ENCODE measurements around the gene APPBP2.
"Not testable (repeated sequence)": the region's sequence is repeated elsewhere in the genome, so short reads cannot be mapped to it uniquely, and the experiment has no call there.

The APPBP2 gene

DNA sequence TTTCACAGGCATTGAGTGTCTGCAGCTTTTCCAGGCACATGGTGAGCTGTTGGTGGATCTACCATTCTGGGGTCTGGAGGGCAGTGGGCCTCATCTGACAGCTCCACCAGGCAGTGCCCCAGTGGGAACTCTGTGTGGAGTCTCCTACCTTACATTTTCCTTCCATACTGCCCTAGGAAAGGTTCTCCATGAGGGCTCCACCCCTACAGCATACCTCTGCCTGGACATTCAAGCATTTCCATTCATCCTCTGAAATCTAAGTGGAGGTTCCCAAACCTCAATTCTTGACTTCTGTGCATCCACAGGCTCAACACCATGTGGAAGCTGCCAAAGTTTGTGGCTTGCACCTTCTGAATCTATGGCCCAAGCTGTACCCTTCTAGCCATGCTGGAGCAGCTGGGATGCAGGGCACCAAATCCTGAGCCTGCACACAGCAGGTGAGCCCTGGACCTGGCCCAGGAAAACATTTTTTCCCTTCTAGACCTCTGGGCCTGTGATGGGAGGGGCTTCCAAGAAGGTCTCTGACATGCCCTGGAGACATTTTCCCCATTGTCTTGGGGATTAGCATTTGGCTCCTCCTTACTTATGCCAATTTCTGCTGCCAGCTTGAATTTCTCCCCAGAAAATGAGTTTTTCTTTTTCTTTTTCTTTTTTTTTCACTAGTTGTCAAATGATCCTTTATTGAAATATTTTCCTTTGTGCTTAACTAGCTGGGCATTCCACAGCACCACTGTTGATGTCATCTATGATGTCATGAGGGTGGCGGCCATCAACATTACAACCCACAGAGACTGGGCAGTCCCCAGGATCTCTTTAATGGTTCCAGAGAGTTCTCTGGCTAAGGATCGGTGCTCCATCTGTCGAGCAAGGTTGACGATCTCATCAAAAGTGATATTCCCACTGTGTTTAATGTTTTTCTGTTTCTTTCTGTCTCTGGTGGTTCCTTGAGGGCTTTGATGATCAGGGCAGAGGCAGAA lies 92.7 kb downstream of the APPBP2 start:
- DNase-seq (ENCODE audit: low read depth): not testable (repeated sequence)

DNA sequence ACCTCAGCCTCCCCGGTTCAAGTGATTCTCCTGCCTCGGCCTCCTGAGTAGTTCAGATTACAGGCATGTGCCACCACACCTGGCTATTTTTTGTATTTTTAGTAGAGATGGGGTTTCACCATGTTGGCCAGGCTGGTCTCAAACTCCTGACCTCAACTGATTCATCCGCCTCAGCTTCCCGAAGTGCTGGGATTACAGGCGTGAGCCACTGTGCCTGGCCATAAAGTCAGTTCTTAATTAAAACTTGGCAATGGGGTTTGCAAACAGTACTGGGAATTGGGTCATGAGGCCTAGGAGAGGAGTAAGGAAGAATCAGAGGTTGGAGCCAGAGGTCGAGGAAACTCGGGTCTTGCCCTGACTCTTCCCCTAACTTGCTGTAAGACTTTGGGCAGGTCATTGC lies 95.5 kb downstream of the APPBP2 start:
- not testable (repeated sequence) for DNase-seq (ENCODE audit: low read depth)

DNA sequence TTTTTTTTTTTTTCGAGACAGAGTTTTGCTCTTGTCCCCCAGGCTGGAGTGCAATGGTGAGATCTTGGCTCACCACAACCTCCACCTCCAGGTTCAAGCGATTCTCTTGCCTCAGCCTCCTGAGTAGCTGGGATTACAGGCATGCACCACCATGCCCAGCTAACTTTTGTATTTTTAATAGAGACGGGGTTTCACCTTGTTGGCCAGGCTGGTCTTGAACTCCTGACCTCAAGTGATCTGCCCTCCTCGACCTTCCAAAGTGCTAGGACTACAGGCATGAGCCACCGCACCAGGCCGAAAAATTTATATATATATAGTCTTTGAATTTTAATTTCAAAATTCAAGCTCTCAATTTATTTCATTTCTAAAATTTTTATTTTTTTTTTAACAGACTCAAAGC lies 97.6 kb downstream of the APPBP2 start:
- DNase-seq (ENCODE audit: low read depth): not testable (repeated sequence)

DNA sequence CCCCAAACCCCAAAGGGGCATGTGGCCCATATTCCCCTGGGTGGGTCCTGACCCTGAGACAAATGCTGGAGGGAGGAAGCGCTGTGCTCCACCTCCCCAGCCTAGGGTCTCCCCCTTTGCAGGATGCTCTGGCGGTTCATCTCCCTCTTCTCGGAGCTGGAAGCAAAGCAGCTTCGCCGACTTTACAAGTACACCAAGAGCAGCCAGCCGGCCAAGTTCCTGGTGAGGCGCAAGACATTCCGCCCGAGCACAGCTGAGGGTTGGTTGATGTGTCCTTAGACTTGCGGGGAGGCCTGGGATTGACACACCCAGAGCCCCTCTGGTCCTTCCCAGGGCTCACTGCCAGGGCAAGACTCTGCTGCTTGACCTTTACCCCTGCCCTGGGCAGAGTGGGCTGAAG lies 99.4 kb downstream of the APPBP2 start:
- DNase-seq (ENCODE audit: low read depth): no peak

DNA sequence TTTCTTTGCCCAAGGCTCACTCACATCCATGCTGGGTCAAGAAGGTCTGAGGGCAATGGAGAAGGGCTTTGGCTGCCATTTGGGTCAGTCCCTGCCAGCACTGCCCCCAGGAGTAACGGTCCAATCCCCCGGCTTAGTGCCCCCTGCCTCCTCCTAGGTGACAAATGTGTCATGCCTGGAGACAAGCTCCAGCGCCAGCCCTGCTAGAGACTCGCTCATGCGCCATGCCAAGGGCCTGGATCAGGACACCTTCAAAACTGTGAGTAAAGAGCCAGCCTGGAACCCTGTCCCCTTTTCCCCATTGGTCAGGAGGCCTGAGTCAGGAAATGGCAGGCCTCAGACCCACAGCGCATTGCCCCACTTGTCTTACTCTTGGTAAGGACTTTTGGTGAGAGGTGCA lies 100.4 kb downstream of the APPBP2 start:
- DNase-seq (ENCODE audit: low read depth): no peak

DNA sequence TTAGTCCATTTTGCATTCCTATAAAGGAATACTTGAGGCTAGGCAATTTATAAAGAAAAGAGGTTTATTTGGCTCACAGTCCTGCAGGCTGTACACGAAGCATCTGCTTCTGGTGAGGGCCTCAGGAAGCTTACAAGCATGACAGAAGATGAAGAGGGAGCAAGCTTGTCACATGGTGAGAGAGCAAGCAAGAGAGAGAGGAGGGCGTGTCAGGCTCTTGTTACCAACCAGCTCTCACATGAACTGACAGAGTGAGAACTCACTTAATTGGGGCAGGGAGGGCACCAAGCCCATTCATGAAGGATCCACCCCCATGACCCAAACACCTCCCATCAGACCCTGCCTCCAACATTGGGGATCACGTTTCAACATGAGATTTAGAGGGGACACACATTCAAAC lies 102.2 kb downstream of the APPBP2 start:
- no peak for DNase-seq (ENCODE audit: low read depth)

DNA sequence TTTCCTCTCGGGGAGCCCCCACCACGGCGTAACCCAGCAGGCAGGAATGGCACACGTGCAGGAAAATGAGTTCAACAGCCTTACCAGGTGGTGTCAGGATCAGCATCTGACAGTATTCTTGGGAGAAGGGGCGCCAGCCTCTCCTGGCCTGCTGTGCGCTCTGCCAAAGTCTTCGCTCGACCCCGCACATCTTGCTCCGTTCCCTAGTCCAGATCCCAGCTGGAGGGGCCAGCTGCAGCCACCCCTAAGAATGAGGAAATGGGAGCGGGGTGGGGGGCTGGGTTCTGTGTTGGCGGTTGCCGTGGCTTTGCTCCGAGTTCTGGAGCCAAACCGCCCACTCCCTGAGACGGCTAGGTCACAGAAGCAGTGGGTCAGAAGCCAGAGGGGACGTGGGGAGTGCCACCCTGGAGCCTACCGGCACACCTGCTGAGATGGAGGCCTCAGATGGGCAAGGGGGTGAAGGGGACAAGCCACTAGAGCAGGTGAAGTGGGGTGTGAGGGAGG lies 103.8 kb downstream of the APPBP2 start, which contains the start of gene CHCT1:
TSS of gene CHCT1 (plus strand) at position 328 of the 504 bp plus-strand sequence. CDS start at position 432, 104 bp downstream.
- DNase-seq (ENCODE audit: low read depth): no peak

DNA sequence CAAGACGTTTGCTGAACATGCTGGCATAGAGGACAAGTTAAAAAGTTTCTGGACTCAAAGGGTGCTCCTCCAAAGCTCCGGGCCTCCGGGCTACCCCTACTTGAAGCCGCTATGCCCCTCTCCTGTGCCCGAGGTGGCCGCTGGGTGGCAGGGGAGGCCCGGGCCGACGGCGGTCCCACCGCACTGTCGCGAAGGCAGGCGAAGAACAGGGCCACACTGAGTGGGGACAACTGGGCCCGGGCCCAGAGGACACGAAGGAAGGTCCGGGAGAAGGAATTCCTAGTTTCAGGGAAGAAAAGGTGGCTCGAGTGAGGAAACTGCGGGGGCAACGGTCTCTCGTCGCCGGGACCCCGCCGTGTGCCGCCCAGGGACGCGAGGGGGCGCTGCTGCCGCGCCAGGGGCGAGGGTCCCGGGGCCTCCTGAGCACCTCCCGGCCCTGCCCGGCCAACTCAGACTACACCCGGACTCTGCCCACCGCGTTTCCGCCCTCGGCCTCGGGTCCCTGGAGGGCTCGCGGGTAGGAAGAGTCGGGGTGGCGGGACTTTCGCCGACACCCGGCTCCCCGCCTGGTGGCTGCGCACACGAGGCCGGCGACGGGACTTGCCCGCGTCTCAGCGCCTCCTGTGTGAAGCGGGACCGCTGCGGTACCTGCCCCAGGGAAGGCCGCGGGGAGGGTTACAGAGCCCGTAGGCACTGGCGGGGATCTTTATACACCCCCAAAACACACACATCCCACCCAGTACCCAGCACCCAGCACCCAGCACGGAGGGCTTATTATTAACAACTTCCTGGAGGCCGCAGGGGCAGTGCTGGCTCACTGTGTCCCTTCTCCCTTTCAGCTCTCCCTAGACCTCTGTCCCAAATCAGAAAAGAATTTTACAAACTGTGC lies 104.5 kb downstream of the APPBP2 start:
- peak; percentile 55 for DNase-seq (ENCODE audit: low read depth)

DNA sequence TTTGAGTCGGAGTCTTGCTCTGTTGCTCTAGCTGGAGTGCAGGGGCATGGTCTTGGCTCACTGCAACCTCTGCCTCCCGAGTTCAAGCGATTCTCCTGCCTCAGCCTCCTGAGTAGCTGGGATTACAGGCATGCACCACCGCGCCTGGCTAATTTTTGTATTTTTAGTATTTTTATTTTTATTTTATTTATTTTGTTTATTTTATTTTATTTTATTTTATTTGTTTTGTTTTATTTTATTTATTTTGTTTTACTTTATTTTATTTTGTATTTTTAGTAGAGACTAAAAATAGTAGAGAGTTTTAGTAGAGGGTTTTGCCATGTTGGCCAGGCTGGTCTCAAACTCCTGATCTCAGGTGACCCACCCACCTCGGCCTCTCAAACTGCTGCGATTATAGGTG lies 106.2 kb downstream of the APPBP2 start:
- not testable (repeated sequence) for DNase-seq (ENCODE audit: low read depth)

DNA sequence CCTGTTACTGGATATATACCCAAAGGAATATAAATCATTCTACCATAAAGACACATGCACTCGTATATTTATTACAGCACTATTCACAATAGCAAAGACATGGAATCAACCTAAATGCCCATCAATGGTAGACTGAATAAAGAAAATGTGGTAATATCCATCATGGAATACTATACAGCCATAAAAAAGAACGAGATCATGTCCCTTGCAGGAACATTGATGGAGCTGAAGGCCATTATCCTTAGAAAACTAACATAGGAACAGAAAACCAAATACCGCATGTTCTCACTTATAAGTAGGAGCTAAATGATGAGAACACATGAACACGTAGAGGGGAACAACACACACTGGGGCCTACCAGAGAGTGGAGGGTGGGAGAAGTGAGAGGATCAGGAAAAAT lies 107.0 kb downstream of the APPBP2 start:
- DNase-seq (ENCODE audit: low read depth): not testable (repeated sequence)

DNA sequence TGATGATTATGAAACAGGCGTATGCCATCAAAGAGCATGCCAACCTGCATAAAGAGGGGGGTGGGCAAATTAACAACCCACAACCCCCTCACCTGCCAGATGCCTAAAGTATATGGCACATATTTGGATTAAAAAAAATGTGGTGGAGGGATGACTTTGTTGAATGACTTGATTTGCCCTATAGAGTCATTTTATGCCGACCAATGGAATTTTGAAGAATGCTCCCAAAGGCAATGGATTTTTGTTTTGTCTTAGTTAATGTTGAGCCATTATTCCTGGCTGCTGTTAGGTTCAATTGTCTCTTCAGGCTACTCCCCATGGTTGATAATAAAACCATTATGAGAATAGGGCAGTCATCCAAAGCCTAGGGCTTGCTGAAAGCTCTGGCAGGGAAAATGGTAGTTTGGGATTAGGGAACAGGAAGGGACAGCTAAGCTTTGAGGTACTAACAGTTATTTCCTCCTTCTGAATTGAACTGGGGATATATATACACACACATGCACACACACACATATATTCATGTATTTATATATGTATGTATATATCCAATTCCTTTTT lies 109.6 kb downstream of the APPBP2 start:
- DNase-seq (ENCODE audit: low read depth): no peak

DNA sequence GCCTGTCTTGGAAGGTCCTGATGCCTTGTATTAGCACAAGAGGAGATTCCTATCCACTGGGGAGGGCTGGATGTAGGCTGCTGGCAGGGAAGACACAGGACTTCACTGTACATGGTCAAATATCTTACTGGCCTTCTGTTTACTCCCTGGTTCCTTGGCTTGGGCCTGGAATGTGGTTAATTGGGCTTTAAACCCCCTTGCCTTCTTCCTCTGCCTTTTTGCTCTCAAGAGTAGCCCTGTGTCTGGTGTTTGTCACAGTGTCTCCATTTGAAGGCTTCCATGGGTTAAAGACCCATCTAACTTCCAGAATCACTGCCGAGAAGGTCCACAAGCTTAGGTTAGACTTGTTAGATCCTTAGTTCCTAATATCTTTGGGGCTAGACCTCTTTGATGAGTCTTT lies 110.9 kb downstream of the APPBP2 start:
- no peak for DNase-seq (ENCODE audit: low read depth)

DNA sequence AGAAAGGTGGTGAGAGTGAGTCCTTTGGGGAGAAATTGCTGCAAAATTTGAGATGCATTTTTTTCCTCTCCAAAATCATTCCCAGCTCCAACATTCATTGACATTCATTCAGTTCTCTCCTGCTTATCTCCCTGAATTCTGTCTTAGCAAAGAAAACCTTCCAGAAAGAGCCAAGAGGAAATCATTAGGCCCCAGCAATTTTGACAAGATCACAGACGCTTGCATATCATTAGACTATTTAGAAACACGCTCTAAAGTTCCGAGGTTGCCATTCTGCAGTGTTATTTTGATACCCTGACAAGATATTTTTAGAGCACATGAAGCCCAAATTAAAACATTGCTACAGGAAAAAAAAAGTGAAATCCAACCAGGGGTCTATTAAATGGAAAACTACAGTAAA lies 113.3 kb downstream of the APPBP2 start:
- DNase-seq (ENCODE audit: low read depth): no peak

DNA sequence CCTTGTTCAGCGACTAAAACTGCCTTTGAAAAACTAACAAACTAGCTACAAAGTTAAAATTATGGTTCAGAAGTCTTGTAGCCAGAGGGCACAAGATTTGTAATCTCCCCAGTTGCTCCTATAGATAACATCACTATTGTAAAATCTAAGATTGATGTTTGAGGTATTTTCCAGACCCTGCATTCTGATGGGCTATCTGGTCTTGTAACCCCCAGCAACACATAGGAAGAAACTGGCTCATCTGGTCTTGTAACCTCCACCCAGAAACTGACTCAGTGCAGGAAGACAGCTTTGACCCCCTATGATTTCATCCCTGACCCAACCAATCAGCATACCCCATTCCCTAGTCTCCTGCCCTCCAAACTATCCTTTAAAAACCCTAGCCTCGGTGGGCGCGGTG lies 116.0 kb downstream of the APPBP2 start:
- DNase-seq (ENCODE audit: low read depth): no peak

DNA sequence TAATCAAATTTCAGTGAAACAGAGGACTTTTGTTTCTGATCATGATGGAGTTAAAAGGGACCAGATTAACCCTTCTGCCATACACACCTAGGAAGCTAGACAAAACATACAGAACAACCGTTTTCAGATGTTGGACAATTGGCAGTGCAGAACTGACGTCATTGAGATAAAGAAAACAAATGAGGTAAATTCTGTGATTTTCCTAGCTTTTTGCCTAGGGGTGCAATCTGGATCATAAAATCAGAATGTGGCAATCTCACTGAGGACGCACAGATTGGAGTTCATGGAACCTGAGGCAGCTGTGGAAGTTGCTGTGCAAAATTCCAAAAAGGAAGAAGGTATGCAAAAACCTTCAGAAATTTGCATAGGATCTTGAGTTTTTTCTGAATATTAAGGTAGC lies 119.2 kb downstream of the APPBP2 start:
- no peak for DNase-seq (ENCODE audit: low read depth)

DNA sequence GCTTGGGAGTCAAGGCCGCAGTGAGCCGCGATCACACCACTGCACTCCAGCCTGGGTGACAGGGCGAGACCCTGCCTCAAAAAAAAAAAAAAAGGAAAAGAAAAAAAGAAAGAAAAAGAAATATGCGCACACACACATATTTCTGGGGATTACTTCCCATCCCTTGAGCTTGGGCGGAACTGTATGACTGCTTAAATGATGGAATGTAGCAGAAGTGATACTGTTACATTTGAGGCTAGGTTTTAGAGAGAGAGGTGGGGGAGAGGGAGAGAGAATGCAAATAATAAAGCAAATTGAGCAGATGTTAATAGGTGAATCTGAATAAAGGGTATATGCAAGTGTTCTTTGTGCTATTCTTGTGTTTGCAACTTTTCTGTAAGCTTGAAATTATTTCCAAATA lies 122.1 kb downstream of the APPBP2 start:
- no peak for DNase-seq (ENCODE audit: low read depth)

DNA sequence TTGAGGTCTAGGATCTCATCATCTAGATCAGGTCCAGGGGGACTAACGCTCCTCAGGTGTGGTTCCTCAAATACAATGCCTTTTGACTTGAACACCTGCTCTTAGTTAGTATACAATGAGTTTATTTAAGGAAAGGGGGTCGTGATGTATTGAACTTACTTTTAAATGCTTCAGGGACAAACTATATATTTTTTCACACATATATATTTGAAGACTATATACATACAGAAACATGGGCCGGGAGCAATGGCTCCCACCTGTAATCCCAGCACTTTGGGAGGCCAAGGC lies 122.6 kb downstream of the APPBP2 start:
- no peak for DNase-seq (ENCODE audit: low read depth)

DNA sequence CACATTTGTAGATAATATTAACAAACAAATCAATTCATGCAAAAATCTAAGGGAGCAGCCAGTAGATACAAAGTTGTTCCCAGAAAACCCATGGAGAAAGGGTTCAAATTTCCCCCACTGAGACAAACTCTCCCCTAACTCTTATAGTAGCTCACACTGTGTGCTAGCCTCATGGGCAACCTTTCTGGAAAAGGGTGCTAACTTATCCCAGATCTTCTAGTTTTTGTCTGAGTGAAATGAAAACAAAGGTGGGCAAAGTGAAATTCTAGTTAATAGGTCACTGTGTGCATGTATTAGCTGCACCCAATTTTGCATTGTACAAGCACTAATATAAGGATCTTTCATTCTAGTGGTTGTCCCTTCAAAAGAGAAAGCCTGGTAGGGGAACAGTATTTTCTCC lies 124.2 kb downstream of the APPBP2 start:
- DNase-seq (ENCODE audit: low read depth): no peak

DNA sequence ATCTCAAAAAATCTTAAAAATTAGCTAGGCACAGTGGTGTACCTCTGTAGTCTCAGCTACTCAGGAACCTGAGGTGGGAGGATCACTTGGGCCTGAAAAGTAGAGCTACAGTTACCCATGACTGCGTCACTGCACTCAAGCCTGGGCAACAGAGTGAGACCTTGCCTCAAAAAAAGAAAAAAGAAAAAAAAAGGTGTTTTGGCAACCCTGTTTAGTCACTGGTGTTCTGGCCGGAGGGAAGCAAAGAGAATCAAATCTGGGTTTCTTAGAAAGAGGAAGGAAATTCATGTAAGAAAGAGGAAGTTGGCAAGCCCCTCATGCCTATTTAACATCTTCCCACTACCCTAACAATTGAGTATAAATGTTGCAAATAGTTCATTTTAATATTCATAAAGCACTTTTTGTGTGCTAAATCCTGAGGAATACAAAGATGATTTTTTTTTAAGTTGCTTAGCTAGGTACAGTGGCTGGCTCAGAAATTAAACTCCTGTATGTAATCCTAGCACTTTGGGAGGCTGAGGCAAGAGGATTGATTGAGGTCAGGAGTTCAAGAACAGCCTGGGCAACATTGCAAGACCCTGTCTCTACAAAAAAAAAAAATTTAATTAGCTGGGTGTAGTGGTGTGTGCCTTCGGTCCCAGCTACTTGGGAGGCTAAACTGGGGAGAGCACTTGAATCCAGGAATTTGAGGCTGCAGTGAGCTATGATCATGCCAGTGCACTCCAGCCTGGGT lies 127.6 kb downstream of the APPBP2 start:
- DNase-seq (ENCODE audit: low read depth): no peak

DNA sequence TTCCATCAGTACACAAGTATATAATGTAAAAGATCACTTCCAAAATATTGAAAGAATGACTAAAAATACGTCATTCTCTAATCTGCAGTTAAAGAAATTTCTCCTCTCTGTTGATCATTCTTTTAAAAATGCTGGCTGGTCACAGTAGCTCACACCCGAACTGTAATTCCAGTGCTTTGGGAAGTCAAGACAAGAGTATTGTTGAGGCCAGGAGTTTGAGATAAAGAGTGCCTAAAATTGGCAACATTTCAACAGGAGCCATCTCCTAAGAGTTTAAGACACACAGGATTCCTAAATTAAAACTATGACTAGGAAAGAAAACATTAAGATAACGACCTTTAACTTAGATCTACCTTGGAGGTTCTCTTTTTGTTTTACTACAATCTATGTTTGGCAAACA lies 129.6 kb downstream of the APPBP2 start:
- no peak for DNase-seq (ENCODE audit: low read depth)

DNA sequence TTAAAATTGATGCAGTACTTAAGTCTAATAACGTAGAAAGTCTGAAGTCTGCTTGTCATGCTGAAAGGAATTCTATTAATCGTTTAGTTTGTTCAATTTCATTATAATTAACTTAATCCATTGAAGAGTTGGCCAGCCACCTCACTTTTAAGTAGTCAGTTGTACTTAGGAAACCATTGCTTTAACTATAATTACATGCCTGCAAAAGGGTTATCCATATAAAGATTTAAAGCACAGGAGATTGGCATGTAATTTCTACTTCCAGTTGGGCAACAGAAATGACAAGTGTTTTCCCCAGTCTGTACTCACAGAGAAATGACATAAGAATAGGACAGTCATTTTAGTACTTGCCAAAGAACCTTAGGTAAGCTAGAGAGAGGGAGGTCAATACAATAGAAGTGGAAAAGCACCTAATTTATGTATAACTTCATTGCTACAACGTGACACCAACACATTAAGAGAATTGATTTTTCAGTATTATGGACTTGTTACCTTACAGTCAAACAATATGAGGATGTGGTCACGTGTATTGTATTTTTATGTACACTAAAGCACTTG lies 130.5 kb downstream of the APPBP2 start:
- DNase-seq (ENCODE audit: low read depth): no peak
